ENCODE results near the gene ADAM12. TPM values are rescaled to one million over a fixed set of nuclear protein-coding genes. Genes with fewer than 3 reads are reported as not detected.

ADAM12 gene
- polyA plus RNA-seq, 1 donor from 2014 or later, result 0.09 TPM

- Histone ChIP-seq H2AFZ (ENCODE audit: low read depth, low read length) (no peak overlapping the region), H3K4me2 (ENCODE audit: low read length) (no peak overlapping the region)
These were observed 145.0 kb downstream of the ADAM12 start for GRCh38 chr10:126243306-126243705.

More at GRCh38 chr10:126243306-126243705, 145.0 kb downstream of the ADAM12 start:
- H3K9me3 ChIP-seq (ENCODE audit: low read length), result no peaks in the 10 kb centered on the region
- no peaks in the 10 kb centered on the region for H3K36me3 ChIP-seq (ENCODE audit: insufficient read depth, low read length)
- TF ChIP-seq REST (IDR thresholded peaks at IDR 0.05; ENCODE audit: borderline replicate concordance) (no peak), SMC3 (conservative IDR thresholded peaks at IDR 0.05; ENCODE audit: poor library complexity) (no peak), EZH2 (IDR thresholded peaks at IDR 0.05; ENCODE audit: borderline replicate concordance, insufficient read depth, low read length, poor library complexity, severe bottlenecking) (no peak), EP300 (conservative IDR thresholded peaks at IDR 0.05; ENCODE audit: poor library complexity, severe bottlenecking) (no peak), MXI1 (conservative IDR thresholded peaks at IDR 0.05; ENCODE audit: poor library complexity, severe bottlenecking) (no peak), RAD21 (conservative IDR thresholded peaks at IDR 0.05) (no peak), POLR2AphosphoS5 (IDR thresholded peaks at IDR 0.05) (no peak), CTCF (IDR thresholded peaks at IDR 0.05; ENCODE audit: poor library complexity, severe bottlenecking) (no peak), TAF1 (IDR thresholded peaks at IDR 0.05; ENCODE audit: low read depth) (no peak)
- H3K27me3 ChIP-seq (ENCODE audit: insufficient read depth, low read depth, low read length), result no peaks in the 10 kb centered on the region
- no peak overlapping the region for H3K27ac ChIP-seq (ENCODE audit: low read length)
- H3K79me2 ChIP-seq (replicated peaks; ENCODE audit: insufficient read depth, low read length), result no peaks in the 10 kb centered on the region
- H3K9me2 ChIP-seq (ENCODE audit: insufficient read depth, low read length), result no peaks in the 10 kb centered on the region
- no peak overlapping the region for H3K4me3 ChIP-seq (ENCODE audit: low read length)
- H4K20me1 ChIP-seq (ENCODE audit: insufficient read depth), result no peaks in the 10 kb centered on the region
- H3K9ac ChIP-seq (ENCODE audit: low read length), result no peak overlapping the region
- no peaks in the 10 kb centered on the region for H3F3A ChIP-seq (ENCODE audit: insufficient read depth, low read length, poor library complexity, severe bottlenecking)
